ENCODE measurements around the gene HMGCS1. TPM values are rescaled to one million over a fixed set of nuclear protein-coding genes. Genes with fewer than 3 reads are reported as not detected.

Gene HMGCS1
- total RNA-seq, 1 donor from 2014 or later: 86.9 TPM

DNA sequence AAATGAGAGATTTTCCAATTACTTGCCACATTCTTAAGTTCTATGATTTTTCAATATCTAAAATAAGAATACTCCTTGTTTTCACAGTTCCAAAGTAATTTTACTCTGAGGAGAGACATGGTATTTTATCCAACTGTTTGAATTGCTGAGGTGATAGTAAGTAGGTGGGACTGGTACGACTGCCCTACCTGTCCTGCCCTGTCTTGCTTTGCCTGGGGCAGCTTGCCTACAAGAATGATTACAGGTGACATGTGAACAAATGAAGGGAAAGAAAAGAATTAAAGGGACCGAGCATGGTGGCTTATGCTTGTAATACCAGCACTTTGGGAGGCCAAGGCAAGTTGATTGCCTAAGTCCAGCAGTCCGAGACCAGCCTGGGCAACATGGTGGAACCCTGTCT, 41.6 kb upstream of the HMGCS1 start:
- Mint-ChIP-seq H3K36me3 (ENCODE audit: low read depth) (no peaks in the 10 kb centered on the region), H3K9me3 (ENCODE audit: low read depth) (peaks cover 9% of the 10 kb centered on the region), H3K4me3 (ENCODE audit: unreplicated experiment) (no peak overlapping the region), H3K27me3 (ENCODE audit: low read depth) (peaks cover 11% of the 10 kb centered on the region), H3K27ac (ENCODE audit: unreplicated experiment) (no peak overlapping the region), H3K4me1 (ENCODE audit: low read depth) (no peaks in the 10 kb centered on the region)
- TF ChIP-seq, protein P1, sequence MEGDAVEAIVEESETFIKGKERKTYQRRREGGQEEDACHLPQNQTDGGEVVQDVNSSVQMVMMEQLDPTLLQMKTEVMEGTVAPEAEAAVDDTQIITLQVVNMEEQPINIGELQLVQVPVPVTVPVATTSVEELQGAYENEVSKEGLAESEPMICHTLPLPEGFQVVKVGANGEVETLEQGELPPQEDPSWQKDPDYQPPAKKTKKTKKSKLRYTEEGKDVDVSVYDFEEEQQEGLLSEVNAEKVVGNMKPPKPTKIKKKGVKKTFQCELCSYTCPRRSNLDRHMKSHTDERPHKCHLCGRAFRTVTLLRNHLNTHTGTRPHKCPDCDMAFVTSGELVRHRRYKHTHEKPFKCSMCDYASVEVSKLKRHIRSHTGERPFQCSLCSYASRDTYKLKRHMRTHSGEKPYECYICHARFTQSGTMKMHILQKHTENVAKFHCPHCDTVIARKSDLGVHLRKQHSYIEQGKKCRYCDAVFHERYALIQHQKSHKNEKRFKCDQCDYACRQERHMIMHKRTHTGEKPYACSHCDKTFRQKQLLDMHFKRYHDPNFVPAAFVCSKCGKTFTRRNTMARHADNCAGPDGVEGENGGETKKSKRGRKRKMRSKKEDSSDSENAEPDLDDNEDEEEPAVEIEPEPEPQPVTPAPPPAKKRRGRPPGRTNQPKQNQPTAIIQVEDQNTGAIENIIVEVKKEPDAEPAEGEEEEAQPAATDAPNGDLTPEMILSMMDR (IDR thresholded peaks at IDR 0.05): no peak
- no peak for DNase-seq (ENCODE audit: low spot score)

DNA sequence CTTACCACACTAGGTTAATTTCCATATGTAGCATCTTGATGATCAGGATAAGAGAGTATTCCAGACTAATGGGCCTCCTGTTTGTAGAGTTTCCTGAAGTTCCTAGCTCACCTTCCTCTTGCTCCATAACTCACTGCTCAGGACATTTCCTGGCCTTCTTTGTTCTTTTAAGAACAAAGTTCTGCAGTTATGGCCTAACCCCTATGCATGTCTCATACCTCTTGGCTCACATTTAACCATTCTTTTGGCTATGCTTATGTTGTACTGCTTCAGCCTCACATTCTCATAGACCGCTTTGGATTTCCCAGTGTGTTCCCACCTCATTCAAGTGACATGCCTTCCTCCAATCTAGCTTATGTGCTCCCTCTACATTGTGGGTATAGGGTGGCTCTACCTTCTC, 40.5 kb upstream of the HMGCS1 start:
- Mint-ChIP-seq H3K27me3 (ENCODE audit: low read depth) (peaks cover 11% of the 10 kb centered on the region), H3K27ac (ENCODE audit: unreplicated experiment) (no peak overlapping the region)

DNA sequence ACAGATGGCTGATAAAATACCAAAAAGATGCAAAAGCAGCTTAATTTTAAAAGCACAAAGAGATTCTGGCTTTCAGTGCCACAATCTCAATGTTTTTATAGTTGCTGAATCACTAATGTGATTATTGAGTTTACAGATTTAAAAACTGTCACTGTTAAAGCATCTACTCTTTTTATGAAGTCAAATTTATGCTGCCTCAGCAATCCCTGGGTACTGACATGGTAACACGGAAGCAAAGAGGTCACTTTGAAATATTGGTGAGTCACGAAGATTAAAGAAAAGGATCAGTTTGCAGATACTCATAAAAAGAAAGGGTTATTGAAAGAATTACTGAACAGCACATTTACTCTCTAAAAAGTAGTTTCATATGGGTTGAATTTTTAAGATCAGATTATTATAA, 39.7 kb upstream of the HMGCS1 start:
- Mint-ChIP-seq H3K4me3 (ENCODE audit: unreplicated experiment) (no peak overlapping the region), H3K27ac (ENCODE audit: unreplicated experiment) (no peak overlapping the region)

More for the DNA sequence above, 40.5 kb upstream of the HMGCS1 start:
- TF ChIP-seq, protein P1 (IDR thresholded peaks at IDR 0.05): no peak
- no peak overlapping the region for H3K4me3 Mint-ChIP-seq (ENCODE audit: unreplicated experiment)
- no peaks in the 10 kb centered on the region for H3K9me3 Mint-ChIP-seq (ENCODE audit: low read depth)
- H3K36me3 Mint-ChIP-seq (ENCODE audit: low read depth): no peaks in the 10 kb centered on the region
- DNase-seq (ENCODE audit: low spot score): no peak
- no peaks in the 10 kb centered on the region for H3K4me1 Mint-ChIP-seq (ENCODE audit: low read depth)

DNA sequence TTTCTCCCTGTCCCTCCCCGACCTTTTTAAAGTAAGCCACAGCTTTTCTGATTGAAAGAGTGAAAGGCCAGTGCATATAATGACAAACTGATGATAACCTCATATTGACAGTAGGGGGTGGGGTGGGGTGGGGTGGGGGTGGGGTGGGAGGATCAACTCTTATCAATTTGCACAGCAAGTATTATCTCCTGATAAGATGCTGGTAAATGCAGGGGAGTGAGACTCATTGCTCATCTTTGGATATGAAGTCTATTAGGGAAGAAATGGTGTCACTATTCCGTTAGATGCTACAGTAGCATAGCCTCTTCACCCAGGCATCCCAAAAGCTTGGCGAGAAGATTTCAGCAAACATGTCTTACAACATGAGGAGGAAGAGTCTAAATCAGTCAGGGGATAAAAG, 38.9 kb upstream of the HMGCS1 start:
- no peak overlapping the region for H3K27ac Mint-ChIP-seq (ENCODE audit: unreplicated experiment)
- TF ChIP-seq, protein P1 (IDR thresholded peaks at IDR 0.05): no peak
- H3K4me1 Mint-ChIP-seq (ENCODE audit: low read depth): no peaks in the 10 kb centered on the region
- H3K27me3 Mint-ChIP-seq (ENCODE audit: low read depth): peaks cover 11% of the 10 kb centered on the region
- no peak for DNase-seq (ENCODE audit: low spot score)
- H3K36me3 Mint-ChIP-seq (ENCODE audit: low read depth): no peaks in the 10 kb centered on the region
- no peaks in the 10 kb centered on the region for H3K9me3 Mint-ChIP-seq (ENCODE audit: low read depth)
- H3K4me3 Mint-ChIP-seq (ENCODE audit: unreplicated experiment): no peak overlapping the region

More for the DNA sequence above, 39.7 kb upstream of the HMGCS1 start:
- Mint-ChIP-seq H3K4me1 (ENCODE audit: low read depth) (no peaks in the 10 kb centered on the region), H3K36me3 (ENCODE audit: low read depth) (no peaks in the 10 kb centered on the region), H3K9me3 (ENCODE audit: low read depth) (no peaks in the 10 kb centered on the region), H3K27me3 (ENCODE audit: low read depth) (peaks cover 11% of the 10 kb centered on the region)
- TF ChIP-seq, protein P1 (IDR thresholded peaks at IDR 0.05): no peak
- no peak for DNase-seq (ENCODE audit: low spot score)

DNA sequence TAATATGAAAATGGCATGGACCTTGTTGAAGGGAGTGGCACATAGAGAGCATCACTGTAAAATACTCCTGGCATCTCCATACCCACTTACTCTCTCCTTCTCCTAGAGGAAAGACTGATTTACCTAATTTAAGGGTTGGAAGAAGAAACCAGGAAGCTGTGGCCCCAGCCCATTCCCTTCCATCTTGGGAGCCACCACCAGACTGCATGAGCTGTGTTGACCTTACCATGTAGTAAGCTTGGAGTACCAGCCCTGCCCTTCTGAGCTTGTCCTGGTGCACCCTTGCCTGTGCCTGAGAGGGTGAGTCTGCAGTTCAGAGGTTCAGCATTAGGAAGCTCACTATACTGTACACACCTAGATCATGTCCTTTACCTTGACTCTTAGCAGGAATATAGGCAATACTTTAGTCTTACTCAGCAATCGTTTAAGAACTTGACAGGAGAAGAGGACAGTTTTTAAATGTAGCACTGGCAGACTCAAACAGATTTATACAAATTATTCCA, 35.7 kb upstream of the HMGCS1 start:
- H3K9me3 Mint-ChIP-seq (ENCODE audit: low read depth): peaks cover 7% of the 10 kb centered on the region
- H3K27ac Mint-ChIP-seq (ENCODE audit: unreplicated experiment): no peak overlapping the region
- no peaks in the 10 kb centered on the region for H3K4me1 Mint-ChIP-seq (ENCODE audit: low read depth)
- H3K27me3 Mint-ChIP-seq (ENCODE audit: low read depth): peaks cover 13% of the 10 kb centered on the region
- no peaks in the 10 kb centered on the region for H3K36me3 Mint-ChIP-seq (ENCODE audit: low read depth)
- no peak for DNase-seq (ENCODE audit: low spot score)
- no peak overlapping the region for H3K4me3 Mint-ChIP-seq (ENCODE audit: unreplicated experiment)
- TF ChIP-seq, protein P1 (IDR thresholded peaks at IDR 0.05): no peak

All from chondrocyte (in vitro differentiated cells).